GM21825 (cell line): ENCODE results near the gene GAS2L2.
A peak's percentile ranks its signal among the peaks of the same experiment; 100 is the strongest.
"Not testable (repeated sequence)": the region's sequence is repeated elsewhere in the genome, so short reads cannot be mapped to it uniquely, and the experiment has no call there.

Source experiments
- ATAC-seq: cut with Tn5 transposase; IDR thresholded peaks from one replicate; pipeline ENCODE4 v1.9.1; 2021; ENCODE audit warnings: mild to moderate bottlenecking, moderate library complexity; ENCODE audit not compliant: unreplicated experiment

Gene GAS2L2

DNA sequence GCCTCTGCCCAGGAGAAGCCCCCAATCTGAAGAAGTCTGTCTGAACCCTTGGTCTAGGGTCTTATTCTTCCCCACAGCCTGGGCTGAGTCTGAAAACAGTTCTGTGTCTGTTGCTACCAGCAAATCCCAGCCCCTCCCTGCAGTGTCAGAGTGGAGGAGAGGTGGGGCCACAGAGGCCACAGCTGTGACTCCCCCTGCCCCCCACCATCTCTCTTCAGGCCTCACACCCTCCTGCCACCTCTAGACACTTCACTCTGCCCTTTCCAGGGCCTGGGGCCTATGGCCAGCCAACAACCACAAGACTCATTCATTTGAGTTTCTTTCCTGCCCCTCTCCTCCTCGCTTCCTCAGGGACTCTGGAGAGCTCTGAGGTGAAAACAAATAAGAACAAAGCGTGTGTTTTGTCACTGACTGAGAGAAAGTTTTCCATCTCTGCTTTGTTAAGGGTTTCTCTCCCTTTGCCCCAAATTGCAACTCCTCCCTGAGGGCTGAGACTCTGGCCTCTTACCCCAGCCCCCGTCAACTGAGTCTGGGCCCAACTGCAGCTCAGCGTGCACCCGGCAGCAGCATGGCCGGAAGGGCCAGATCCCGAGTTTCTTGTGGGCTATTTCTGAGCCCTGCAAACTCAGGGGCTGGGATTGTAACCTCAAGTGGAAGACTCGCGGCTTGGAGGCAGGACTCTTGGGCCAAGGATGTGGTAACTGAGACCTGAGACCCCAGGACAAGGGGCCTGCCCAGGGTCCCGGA, 20.8 kb upstream of the GAS2L2 start:
- ATAC-seq = no peak

DNA sequence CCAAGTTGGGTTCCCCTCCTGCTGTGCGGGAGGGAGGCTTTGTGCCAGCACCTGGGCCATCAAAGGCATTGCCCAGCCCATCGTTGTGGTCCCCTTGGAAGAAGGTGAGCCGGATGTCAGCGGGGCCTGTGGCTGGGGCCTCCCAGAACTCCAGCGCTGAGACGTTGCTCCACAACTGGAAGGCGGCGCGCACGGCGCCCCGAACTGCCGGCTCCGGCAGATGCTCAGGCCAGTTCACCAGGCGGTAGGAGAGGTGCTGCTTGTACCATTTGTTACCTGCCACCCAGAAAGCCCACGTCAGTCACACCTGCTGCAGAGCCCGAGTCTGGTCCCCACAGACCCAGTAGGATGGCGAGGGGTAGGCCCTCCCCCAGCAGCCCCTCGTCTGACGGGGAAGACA, 20.1 kb upstream of the GAS2L2 start:
- no peak for ATAC-seq

DNA sequence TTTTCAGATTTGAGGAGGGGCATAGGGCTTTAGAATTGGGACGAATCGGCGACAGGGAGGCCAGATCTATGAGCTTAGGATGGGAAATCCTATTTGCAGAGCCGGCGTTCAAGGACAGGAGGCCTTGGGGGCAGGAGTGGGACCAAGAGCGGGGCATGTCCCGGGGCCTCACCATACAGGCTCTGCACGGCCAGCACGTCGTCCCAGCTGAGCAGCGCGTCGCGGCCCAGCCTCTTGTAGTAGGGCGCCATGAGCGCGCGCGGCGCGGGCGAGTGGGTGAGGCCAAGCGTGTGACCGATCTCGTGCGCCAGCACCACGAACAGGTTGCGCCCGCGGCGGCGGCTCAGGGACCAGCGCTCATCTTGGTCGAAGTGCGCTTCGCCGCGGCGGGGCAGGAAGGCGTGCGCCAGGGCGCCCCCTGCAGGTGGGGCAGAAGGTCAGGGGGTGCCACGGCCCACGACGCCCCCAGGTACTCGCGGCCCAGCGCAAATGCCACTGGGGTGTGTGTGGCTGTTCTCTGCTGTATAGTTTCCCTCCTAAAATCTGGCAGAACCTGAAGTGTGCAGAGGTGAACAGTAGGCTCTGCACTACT, 17.0 kb upstream of the GAS2L2 start:
- no peak for ATAC-seq

DNA sequence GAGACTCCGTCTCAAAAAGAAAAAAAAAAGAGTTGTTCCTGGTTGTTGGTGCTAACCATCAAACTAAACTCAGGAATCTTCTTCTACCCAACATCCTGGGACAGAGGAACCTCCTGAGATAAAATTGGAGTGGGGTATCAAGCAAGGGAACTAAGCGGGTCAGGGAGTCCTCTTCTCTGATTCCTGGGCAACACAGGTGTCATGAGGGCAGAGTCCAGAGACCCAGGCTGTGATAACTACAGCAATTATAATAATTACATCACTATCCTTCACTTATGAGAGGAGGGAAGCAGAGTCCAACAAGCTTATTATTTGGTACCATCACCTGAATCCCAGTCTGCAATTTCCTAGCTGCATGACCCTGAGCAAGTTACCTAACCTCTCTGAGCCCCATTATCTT, 15.8 kb upstream of the GAS2L2 start:
- ATAC-seq = no peak

DNA sequence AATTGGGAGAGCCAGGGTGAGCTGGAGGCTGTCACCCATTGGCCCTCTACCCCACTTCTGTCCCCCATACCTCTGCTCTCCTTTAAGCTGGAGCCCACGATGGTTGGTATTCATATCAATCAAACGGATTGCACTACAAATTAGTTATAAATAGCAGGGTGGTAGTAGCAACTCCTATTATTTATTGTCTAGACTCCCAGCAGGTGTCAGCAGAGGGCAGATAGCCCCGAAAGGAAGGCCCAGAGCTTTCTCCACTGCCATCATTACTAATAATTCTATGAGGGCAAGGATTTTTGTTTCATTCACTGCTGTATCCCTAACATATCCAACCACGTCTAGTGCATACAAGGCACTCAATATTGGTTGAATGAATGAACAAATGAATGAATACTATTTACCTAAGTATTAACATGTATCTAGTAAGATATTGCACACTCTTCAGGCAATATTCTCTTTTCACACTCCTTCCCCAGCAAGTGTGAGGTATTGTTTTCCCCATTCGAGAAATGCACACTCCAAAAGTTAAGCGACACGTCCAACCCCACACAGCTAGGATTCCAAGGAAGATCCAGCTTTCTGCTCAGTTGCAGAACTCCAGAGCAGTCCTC, 14.0 kb upstream of the GAS2L2 start:
- ATAC-seq = no peak

DNA sequence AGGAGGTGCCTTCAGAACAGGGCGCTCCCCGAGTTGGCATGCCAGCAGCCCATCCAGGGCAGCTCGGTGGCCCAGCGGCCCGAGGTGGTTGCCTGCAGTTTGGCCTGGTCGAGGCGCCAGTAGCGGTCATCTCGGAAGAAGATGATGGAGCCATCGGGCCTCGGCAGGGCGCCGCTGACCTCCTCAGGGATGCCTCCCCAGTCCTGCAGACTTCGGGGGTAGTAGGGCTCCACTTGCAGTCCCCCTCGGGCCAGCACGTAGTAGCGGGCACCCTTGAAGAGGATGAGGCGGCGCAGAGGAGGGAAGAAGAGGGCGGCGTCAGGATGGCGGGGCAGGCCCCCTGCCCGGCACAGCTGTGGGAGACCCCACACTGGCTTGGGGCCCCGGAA, 13.4 kb upstream of the GAS2L2 start:
- no peak for ATAC-seq

DNA sequence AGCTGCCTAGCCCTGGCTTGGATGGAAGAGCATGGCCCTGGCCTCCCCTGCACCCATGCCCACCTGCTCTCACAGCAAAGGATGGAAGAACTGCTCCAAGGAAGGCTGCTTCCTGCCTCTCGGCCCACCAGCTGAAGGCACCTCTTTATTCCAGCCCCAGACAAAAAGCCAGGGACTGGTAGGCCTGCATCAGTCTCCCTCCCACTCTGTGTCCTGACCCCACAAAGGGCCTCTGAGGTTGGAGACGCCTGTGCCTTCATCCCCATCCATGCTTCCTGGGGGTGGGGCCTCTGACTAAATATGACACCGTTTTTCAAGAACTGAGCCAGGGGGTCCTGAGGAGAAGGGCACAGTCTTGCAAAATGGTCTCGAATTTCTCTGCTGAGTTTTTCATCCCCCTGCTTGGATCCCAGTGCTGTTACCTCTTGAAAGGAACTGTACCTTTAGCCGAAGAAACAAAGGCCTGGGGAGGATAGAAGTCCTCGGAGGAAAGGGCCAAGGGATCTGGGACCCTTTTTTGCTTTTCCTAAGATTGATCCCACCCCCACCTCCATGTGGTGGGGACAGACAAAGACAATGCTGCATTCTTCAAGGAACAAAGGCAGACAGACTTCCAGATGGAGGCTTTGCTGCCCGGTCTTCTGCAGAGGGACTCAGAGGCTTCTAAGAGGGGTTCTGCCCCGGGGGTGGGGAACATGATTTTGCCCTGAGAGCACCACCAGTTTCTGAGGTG, 12.9 kb upstream of the GAS2L2 start:
- no peak for ATAC-seq

DNA sequence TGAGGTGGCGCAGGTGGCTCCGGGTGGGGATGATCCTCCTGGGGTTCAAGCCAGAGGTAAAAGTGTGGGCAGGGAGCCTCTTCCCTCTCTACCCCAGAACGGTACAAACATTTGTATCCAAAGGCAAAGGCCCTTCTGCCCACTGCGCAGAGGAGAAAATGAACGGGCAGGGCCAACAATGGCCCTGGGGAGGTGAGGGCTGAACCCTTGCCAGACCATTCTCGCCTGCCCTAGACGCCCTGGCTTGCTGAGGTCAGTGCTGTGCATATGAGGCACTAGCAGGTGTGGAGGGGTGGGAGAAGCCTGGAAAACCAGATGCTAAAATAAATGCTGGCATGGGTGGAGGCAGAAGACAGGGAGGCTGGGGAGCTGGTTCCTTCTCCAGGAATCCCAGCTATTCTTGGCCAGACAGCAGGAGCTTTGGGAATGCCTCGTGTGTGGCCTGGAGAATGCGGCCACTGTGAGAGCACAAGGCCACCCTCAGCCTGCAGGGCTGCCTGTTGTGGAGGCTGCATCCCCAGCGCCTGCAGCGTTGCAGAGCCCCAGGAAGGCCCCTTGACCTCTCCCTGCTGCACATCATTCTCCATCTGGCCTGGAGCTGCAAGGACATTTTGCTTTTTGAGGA, 12.2 kb upstream of the GAS2L2 start:
- ATAC-seq = no peak

DNA sequence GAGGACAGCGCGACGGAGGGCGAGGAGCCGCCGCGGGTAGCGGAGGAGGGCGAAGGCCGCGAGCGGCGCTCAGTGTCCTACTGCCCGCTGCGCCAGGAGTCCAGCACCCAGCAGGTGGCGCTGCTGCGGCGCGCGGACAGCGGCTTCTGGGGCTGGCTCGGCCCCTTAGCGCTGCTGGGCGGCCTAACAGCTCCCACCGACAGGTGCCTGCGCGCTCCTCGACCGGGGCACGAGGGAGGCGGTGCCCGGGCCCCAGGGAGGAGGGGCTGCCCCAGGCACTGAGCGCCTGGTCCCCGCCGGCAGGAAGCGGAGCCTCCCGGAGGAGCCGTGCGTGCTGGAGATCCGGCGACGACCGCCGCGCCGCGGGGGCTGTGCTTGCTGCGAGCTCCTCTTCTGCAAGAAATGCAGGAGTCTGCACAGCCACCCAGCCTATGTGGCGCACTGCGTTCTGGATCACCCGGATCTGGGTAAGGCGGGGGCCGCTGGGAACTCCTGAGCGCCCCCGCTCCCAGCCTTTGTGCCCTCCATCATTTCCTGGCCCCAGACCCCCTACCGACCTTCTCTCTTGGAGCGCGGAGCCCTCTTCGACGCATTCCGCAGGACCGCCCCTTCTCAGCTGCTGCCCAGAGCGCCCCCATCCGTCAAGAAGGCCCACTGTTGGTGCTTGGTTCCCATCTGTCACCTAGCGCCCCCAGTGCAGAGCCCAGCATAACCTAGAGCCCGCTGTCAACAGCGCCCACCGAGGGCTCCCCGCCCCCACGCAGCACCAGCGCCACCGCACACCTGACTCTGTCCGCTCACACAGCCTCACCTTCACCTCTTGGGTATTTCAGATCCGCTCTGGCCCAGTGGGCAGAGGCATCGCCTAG, 11.3 kb upstream of the GAS2L2 start:
- peak; percentile 69 for ATAC-seq

DNA sequence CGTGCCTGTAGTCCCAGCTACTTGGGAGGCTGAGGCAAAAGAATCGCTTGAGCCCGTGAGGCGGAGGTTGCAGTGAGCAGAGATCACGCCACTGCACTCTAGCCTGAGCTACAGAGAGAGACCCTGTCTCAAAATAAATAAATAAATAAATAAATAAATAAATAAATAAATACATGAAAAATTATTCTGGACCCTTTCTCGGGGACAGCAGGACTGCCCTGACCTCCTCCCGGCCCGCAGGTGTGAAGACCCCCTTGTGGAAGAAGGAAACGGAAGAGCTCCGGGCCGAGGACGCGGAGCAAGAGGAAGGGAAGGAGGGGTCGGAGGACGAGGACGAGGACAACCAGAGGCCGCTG, 10.7 kb upstream of the GAS2L2 start:
- no peak for ATAC-seq

DNA sequence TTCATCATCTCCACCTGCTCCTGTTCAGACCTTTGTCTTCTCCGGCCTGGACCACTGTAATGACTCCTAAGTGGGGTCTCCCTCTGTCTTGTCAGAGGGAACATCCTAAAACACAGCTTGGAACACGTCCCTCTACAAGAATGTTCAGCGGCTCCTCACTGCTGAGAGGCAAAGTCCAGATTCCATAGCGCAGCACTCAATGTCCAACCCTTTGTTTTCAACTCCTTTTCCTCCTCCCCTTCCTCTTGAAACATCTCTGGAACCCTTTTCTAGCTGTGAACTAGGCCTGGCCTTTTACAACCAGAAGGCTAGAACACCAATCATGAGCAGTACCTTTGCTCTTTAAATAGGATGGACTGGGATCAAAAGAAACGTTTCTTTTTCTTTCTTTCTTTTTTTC, 8.6 kb upstream of the GAS2L2 start:
- ATAC-seq = no peak

DNA sequence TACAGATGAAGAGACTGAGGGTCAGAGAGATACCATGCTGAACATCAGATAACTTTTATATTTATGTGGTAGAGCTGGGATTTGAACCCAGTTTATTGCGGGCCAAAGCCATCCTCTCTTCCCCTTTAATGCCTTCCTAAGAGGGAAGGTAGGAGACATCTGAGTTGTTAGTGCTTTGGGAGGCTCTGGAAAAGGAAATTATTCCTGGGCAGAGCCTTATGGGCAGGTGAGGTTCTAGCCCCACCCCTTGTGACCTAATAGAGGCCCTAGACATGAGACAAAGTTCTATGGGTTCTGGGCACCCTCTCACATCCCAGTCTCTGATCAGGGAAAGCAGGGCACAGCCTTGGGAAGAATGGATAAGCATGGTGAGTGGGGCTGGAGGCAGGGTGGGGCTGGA, 7.5 kb upstream of the GAS2L2 start, which contains the start of gene C17orf50:
C17orf50 (plus strand) TSS at position 301 of the 400 bp plus-strand sequence; CDS start at position 356, 55 bp downstream.
- ATAC-seq = no peak

DNA sequence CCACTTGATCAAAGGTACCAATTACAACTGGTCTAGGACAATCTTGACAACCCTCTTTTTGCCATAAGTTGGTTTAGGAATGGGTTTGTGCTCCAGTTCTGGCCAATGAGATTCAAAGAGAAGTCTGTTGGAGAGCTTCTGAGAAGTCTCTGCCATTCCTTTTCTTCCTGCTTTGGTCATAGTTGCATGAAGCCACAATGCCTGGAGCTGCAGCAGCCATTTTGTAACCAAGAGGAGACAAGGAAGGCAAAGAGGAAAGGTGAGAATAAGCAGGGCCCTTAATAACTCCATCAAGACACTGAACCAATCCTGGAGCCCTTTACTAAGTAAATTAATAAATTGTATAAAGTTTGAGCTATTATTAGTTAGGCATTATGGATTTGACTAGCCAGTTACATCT, 4.2 kb upstream of the GAS2L2 start:
- ATAC-seq = no peak

DNA sequence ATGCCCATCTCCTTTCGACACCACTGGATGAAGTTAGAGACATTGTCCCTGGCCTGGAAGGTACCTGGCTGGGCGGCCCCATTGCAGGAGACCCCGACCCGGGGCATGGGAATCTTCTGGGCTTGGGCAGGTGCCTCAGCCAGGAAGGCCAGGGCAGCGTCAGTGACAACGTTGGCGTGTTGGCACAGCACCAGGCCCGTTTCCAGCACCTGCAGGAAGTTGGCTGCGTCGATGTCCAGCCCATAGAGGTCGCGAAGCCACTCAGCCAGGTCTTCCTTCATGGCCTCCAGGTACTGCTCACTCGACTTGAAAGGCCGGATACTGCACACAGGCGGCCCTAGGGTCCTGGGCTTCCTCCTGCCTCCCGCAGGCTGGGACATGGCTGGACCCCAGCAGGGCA, 568 bp downstream of the GAS2L2 start:
- ATAC-seq = no peak

DNA sequence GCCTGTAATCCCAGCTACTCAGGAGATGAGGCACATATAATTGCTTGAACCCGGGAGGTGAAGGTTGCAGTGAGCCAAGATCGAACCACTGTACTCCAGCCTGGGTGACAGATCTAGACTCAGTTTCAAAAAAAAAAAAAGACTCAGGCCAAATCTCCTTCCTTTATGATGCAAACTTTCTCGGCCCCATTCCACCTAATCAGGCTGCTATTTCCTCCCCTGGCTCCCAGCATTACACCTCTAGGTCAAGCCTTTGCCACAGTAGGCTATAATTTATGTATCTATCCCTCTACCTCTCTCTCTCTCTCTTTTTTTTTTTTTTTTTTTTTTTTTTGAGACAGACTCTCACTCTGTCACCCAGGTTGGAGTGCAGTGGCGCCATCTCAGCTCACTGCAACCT, 1.5 kb downstream of the GAS2L2 start:
- ATAC-seq = not testable (repeated sequence)

DNA sequence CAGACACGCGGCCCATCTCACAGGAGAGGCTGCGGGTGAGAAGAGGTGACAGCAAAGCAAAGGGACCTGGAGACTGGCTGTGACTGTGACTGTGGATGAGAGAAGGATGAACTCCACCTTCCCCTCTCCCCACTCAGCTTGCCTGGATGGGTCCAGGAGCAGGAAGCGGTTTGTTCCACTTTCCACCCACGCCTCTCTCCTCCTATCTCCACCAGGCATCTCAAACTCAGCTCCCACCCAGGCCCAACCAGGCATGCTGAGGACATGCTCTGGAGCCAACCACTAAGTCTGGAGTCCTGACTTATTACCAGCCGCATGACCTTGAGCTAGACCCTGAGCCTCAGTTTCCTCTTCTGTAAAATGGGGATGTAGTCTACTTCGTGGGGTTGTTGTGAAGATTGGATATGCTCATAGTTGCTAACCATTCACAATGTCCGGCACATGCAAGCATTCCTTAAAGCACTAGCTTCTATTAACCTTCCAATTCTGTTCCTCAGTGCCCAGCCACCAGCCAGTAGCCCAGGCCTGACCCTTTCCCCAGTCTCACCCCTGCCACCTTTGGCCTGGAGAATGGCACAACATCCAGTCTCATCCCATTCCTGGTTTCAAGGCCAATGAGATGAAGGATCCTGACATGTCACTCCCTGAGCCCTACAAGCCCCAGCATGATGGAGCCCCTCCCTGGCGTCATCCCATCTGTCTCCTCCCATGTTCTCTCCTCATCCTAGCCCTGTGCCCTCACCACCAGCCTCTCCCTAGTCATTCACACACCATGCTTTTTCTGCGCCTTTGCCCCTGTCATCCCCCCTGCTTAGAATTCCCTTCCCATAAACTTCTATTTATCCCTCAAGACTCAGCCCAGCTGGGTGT, 2.3 kb downstream of the GAS2L2 start:
- no peak for ATAC-seq

DNA sequence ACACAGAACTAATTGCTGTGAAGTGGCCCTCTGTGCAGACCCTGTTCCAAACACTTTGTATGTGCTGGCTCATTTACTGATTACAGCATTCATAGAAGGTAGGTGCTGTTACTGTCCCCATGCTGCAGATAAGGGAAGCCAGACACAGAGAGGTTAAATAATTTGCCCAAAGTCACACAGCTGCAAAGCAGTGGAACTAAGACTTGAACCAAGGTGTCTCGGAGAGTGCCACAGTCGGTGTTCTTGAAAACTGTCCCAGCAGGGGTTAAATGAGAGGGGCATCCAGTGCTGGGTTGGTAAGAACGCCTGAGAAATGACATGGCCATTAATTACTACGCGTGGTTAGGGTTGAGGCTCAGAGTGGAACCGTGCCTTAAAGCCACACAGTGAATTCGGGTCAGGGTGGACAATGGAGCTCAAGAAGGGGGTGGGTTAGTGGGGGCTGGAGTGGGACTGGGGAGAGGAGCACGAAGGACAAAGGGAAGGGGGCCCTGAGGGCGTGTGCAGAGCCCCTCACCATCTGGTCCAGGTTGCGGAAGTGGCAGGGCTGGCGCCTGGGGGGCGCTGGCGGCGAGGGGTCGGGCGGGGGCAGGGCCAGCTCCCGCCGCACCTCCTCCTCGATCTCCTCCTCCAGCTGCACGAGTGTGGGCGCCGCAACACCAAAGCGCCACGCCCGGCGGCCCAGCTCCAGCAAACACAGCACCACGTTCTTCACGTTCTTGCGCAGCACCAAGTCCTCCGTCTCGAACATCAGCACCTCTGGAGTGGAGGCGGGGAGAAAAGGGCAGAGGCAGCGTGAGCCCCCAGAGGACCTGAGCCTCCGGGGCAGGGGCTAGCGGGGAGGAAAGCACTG, 3.3 kb downstream of the GAS2L2 start:
- no peak for ATAC-seq

DNA sequence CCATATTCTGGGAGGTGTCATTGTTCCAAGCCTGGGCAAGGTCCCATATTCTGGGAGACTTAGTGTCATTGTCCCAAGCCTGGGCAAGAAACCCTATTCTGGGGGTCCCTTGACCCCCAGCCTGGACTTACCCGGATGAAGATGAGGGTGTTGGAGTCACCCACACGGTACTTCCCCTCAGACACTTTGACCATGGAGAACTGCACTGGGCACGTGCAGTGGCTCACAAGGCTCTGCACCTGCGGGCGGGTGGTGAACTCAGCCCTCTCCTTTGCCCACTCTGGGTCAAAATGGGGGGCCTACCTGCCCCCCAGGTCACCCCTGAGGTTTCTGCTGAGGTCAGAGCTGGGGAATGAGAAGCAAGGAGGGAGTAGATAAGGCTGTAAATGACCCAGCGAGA, 4.1 kb downstream of the GAS2L2 start:
- ATAC-seq = no peak
